Liver (tissue), 2 donors: Measurements from ENCODE around the gene SRGN.

Source experiments
- CTCF ChIP-seq: fragments of 150-350 bp; IDR thresholded peaks from 2 replicates; pipeline ENCODE4 v1.5.1; 2017; ENCODE audit warnings: improper control_type of control experiment, low read depth, low read length; ENCODE audit not compliant: missing input control
- YY1 ChIP-seq: IDR thresholded peaks from 2 replicates; pipeline ENCODE4 v1.6.1; 2016; ENCODE audit warnings: antibody characterized with exemption, mild to moderate bottlenecking
- TF ChIP-seq, protein P1 (sequence below): IDR thresholded peaks from 2 replicates; pipeline ENCODE4 v1.6.1; 2016; ENCODE audit warnings: antibody characterized with exemption, mild to moderate bottlenecking
- donor health status: healthy.

DNA sequence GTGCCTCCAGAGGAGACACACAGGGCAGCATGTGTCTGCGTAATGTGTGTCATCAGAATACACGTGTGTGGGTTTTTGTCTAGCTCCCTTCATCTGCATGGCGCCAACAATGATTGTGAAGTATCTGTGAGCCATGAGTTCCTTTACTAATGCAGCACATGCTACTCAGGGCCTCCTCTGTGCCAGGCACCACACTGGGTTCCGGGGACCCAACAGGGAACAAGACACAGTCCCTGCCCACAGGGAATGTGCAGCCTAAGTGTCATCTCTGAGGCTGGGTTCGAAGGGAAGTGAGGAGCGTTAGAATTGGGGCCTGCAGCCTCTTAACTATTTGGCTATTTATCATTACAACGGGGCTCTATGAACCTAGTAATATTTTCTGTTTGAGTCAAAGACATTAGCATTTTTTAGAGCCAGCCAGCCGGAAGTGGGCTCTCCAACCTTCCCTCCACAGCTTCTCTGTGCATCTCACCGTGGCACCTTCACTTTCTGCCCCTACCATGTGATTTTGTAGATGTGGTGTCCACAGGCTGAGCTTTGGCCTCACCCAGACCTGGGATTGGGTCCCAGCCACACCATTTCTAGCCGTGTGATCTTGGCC lies 43.9 kb upstream of the SRGN start:
- TF ChIP-seq CTCF: no peak
- no peak for TF ChIP-seq YY1
- TF ChIP-seq, protein P1, sequence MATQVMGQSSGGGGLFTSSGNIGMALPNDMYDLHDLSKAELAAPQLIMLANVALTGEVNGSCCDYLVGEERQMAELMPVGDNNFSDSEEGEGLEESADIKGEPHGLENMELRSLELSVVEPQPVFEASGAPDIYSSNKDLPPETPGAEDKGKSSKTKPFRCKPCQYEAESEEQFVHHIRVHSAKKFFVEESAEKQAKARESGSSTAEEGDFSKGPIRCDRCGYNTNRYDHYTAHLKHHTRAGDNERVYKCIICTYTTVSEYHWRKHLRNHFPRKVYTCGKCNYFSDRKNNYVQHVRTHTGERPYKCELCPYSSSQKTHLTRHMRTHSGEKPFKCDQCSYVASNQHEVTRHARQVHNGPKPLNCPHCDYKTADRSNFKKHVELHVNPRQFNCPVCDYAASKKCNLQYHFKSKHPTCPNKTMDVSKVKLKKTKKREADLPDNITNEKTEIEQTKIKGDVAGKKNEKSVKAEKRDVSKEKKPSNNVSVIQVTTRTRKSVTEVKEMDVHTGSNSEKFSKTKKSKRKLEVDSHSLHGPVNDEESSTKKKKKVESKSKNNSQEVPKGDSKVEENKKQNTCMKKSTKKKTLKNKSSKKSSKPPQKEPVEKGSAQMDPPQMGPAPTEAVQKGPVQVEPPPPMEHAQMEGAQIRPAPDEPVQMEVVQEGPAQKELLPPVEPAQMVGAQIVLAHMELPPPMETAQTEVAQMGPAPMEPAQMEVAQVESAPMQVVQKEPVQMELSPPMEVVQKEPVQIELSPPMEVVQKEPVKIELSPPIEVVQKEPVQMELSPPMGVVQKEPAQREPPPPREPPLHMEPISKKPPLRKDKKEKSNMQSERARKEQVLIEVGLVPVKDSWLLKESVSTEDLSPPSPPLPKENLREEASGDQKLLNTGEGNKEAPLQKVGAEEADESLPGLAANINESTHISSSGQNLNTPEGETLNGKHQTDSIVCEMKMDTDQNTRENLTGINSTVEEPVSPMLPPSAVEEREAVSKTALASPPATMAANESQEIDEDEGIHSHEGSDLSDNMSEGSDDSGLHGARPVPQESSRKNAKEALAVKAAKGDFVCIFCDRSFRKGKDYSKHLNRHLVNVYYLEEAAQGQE: no peak
